ENCODE results near the gene COP1. TPM values are rescaled to one million over a fixed set of nuclear protein-coding genes. Genes with fewer than 3 reads are reported as not detected.
"Not testable (repeated sequence)": the region's sequence is repeated elsewhere in the genome, so short reads cannot be mapped to it uniquely, and the experiment has no call there.

COP1 gene
- total RNA-seq, 3 donors from 2014 or later = 65.9 to 74.1 (median 68.1) TPM

DNA sequence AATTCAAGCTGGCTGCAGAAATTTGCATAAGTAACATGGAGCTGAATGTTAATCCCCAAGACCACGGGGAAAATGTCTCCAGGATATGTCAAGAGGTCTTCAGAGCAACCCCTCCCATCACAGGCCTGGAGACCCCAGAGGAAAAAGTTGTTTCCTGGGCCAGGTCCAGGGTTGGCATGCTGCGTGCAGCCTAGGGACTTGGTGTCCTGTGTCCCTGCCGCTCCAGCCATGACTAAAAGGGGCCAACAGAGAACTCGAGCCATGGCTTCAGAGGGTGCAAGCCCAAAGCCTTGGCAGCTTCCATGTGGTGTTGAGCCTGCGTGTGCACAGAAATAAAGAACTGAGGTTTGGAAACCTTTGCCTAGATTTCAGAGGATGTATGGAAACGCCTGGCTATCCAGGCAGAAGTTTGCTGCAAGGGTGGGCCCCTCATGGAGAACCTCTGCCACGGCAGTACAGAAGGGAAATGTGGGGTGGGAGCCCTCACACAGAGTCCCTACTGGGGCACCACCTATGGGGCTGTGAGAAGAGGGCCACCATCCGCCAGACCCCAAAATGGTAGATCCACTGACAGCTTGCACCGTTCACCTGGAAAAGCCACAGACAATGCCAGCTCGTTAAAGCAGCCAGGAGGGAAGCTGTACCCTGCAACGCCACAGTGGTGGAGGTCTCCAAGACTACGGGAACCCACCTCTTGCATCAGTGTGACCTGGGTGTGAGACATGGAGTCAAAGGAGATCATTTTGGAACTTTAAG lies 222.9 kb downstream of the COP1 start:
- no peaks in the 10 kb centered on the region for H3K27me3 ChIP-seq
- peaks cover 11% of the 10 kb centered on the region for H3K36me3 ChIP-seq
- TF ChIP-seq CTCF (IDR thresholded peaks at IDR 0.05) = no peak
- no peak for TF ChIP-seq POLR2AphosphoS5 (IDR thresholded peaks at IDR 0.05)
- TF ChIP-seq POLR2A (IDR thresholded peaks at IDR 0.05) = no peak
- H3K4me3 ChIP-seq = no peak overlapping the region
- no peaks in the 10 kb centered on the region for H3K4me1 ChIP-seq
- intact Hi-C loops (cut with DNase I; ENCODE audit: low total_unique reads) = no loop called here
- DNase-seq (ENCODE audit: low spot score in 2 of 2) = no peak
- H3K27ac ChIP-seq = no peak overlapping the region
- peaks cover 5 to 25% of the 10 kb centered on the region in 2 donors for H3K9me3 ChIP-seq

- H3K27ac ChIP-seq; DNase-seq (ENCODE audit: low spot score in 2 of 2); intact Hi-C loops (cut with DNase I; ENCODE audit: low total_unique reads); H3K4me3 ChIP-seq; H3K4me1 ChIP-seq; H3K27me3 ChIP-seq: not testable (repeated sequence)
- Histone ChIP-seq H3K36me3 (peaks cover 11% of the 10 kb centered on the region), H3K9me3 (peaks cover 5 to 25% of the 10 kb centered on the region in 2 donors)
Observed at GRCh38 chr1:175983363-175983762, 223.7 kb downstream of the COP1 start.

GRCh38 chr1:175981128-175981527 lies 226.0 kb downstream of the COP1 start:
- no peak for DNase-seq (ENCODE audit: low spot score in 2 of 2)
- H3K4me3 ChIP-seq = no peak overlapping the region
- TF ChIP-seq POLR2AphosphoS5 (IDR thresholded peaks at IDR 0.05) = no peak
- intact Hi-C loops (cut with DNase I; ENCODE audit: low total_unique reads) = no loop called here
- peaks cover 8% of the 10 kb centered on the region for H3K36me3 ChIP-seq
- H3K27ac ChIP-seq = no peak overlapping the region
- no peaks in the 10 kb centered on the region for H3K4me1 ChIP-seq
- H3K27me3 ChIP-seq = no peaks in the 10 kb centered on the region
- peaks cover 5 to 25% of the 10 kb centered on the region in 2 donors for H3K9me3 ChIP-seq

DNA sequence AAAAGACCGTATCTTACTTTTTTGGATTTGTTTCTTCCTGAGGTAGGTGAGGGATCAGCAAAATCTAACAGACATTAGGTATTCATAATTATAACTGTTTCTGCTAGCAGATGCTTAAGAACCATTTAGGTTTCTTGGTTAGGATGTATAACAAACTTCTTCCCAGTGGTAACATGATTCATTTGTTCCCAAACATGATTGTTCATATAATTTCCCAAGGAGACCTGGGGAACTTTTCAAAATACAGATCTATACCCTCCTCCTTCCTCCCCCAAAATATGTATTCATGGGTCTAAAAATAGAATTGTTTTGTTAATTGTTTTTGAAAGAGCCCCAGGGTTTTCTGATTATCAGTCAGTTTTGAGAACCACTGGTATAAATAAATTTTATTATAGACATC lies 228.2 kb downstream of the COP1 start:
- no peak for DNase-seq (ENCODE audit: low spot score in 2 of 2)
- Histone ChIP-seq H3K9me3 (peaks cover under 1 to 18% of the 10 kb centered on the region in 2 donors), H3K36me3 (peaks cover 3% of the 10 kb centered on the region), H3K4me1 (no peaks in the 10 kb centered on the region), H3K4me3 (no peak overlapping the region), H3K27ac (no peak overlapping the region), H3K27me3 (no peaks in the 10 kb centered on the region)
- no peak for TF ChIP-seq POLR2A (IDR thresholded peaks at IDR 0.05)
- intact Hi-C loops (cut with DNase I; ENCODE audit: low total_unique reads) = no loop called here

DNA sequence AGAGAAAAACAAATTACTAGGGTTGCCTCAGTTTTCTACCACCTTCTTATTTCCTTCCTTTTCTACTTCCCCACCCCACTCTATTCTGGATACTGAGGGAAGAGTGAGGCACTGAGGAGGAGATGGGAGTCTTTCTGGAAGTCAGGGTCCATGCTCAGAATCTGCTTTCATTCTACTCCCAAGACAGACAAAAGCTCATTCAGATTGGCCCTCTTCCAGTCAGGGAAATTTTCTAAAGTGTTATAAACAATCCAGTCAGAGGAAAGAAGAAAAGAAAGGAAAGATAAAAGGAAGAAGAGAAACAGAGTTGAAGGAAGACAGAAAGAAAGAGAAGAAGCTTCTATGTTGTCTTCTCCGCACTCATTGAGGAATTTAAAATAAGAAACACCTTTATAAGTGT lies 228.6 kb downstream of the COP1 start:
- H3K27me3 ChIP-seq = no peaks in the 10 kb centered on the region
- intact Hi-C loops (cut with DNase I; ENCODE audit: low total_unique reads) = no loop called here
- H3K9me3 ChIP-seq = peaks cover 0 to 14% of the 10 kb centered on the region in 2 donors
- DNase-seq (ENCODE audit: low spot score in 2 of 2) = no peak
- H3K36me3 ChIP-seq = peaks cover 3% of the 10 kb centered on the region
- no peaks in the 10 kb centered on the region for H3K4me1 ChIP-seq
- no peak overlapping the region for H3K4me3 ChIP-seq
- no peak overlapping the region for H3K27ac ChIP-seq
- TF ChIP-seq POLR2A (IDR thresholded peaks at IDR 0.05) (no peak), POLR2AphosphoS5 (IDR thresholded peaks at IDR 0.05) (no peak), CTCF (IDR thresholded peaks at IDR 0.05) (no peak)

DNA sequence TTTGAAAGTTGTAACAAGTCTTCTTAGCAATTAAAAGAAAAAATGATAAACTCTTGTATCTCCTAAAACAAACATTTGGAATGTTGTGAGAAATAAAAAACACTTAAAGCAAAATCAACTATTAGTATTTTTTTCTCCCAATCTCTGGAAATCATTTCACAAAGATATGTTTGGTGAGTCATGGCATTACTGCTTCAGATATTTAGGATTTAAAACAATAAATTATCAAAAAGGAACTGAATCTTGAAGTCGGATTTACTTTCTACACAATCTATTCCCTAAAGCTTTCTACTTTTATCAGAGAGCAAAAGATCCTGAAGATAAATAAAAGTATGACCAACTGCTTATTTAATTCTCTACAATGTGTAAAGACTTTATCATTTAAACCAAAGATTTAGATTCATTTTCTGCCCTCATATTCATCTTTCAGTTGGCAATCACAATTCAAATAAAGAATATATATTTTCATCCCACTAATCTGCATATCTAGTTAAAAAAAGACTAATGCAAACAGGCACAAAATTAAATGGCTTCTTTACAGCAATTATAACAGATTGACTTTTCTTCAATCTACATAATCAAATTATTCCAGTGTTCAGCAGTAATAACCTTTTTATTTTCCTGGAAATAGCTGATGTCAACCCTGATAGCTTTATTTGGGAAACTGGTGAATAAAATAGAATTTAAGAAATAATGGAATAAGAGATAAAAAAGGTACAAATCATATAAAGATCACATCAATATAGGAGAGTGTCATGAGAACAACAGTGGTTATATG lies 230.0 kb downstream of the COP1 start:
- DNase-seq (ENCODE audit: low spot score in 2 of 2) = no peak
- Histone ChIP-seq H3K27ac (no peak overlapping the region), H3K4me3 (no peak overlapping the region), H3K9me3 (peaks cover 0 to 7% of the 10 kb centered on the region in 2 donors), H3K4me1 (no peaks in the 10 kb centered on the region), H3K27me3 (no peaks in the 10 kb centered on the region), H3K36me3 (peaks cover 3% of the 10 kb centered on the region)
- TF ChIP-seq POLR2A (IDR thresholded peaks at IDR 0.05) = no peak
- intact Hi-C loops (cut with DNase I; ENCODE audit: low total_unique reads) = no loop called here

GRCh38 chr1:175969231-175969630 lies 237.9 kb downstream of the COP1 start:
- Histone ChIP-seq H3K4me1 (no peaks in the 10 kb centered on the region), H3K27me3 (no peaks in the 10 kb centered on the region), H3K9me3 (no peaks in the 10 kb centered on the region), H3K36me3 (no peaks in the 10 kb centered on the region), H3K4me3 (no peak overlapping the region), H3K27ac (no peak overlapping the region)
- TF ChIP-seq POLR2AphosphoS5 (IDR thresholded peaks at IDR 0.05) = no peak
- TF ChIP-seq CTCF (IDR thresholded peaks at IDR 0.05) = no peak
- TF ChIP-seq POLR2A (IDR thresholded peaks at IDR 0.05) = no peak
- intact Hi-C loops (cut with DNase I; ENCODE audit: low total_unique reads) = no loop called here
- DNase-seq (ENCODE audit: low spot score in 2 of 2) = no peak

Measured in breast epithelium (tissue), 4 donors.